GM06990 (cell line): ENCODE measurements around the gene SLC9A9.

Experiments used
- DNase-seq: peaks from one replicate; pipeline ENCODE4 v3.0.0-alpha.2; 2011; ENCODE audit not compliant: insufficient read length; ENCODE audit errors: extremely low read depth
- H3K27me3 ChIP-seq: replicated peaks from 2 replicates; pipeline ENCODE4 v1.6.0; 2011; ENCODE audit warnings: low read length; ENCODE audit not compliant: control insufficient read depth, insufficient read depth
- H3K36me3 ChIP-seq: 2 replicates; pipeline ENCODE4 v1.5.1; 2011; ENCODE audit warnings: low read length; ENCODE audit not compliant: control insufficient read depth, insufficient read depth
- H3K4me3 ChIP-seq: replicated peaks from 2 replicates; pipeline ENCODE4 v1.5.1; 2011; ENCODE audit warnings: low read depth, mild to moderate bottlenecking, control low read depth, low read length
- CTCF ChIP-seq: IDR thresholded peaks from 2 replicates; pipeline ENCODE4 v1.5.1; 2011; ENCODE audit warnings: low read length, control low read depth, mild to moderate bottlenecking, inconsistent platforms; ENCODE audit not compliant: insufficient read depth, poor library complexity, severe bottlenecking

SLC9A9 gene

GRCh38 chr3:143643905-143644304 lies 204.4 kb downstream of the SLC9A9 start:
- no peak for TF ChIP-seq CTCF

DNA sequence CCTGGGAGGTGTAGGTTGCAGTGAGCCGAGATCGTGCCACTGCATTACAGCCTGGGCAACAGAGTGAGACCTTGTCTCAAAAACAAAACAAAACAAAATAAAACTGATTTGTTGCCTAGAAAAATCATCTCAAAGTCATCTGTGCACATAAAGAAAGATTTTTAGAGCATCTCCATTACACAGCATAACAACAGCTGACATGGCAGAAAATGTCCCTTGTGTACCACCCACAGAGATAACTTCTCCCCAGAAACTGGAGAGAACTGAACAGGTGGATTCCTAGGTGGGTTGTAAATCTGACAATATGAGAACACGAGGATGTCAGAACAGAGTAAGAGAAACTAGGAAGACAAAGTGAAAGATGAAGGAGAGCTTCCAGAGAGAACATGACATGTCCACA lies 207.5 kb downstream of the SLC9A9 start:
- TF ChIP-seq CTCF, result no peak
- Histone ChIP-seq H3K36me3 (no peaks in the 10 kb centered on the region), H3K27me3 (no peaks in the 10 kb centered on the region), H3K4me3 (no peak overlapping the region)
- DNase-seq, result no peak

More at GRCh38 chr3:143643905-143644304, 204.4 kb downstream of the SLC9A9 start:
- no peak for DNase-seq
- Histone ChIP-seq H3K4me3 (no peak overlapping the region), H3K27me3 (no peaks in the 10 kb centered on the region), H3K36me3 (no peaks in the 10 kb centered on the region)

- TF ChIP-seq CTCF, result no peak
- H3K36me3 ChIP-seq, result no peaks in the 10 kb centered on the region
- no peaks in the 10 kb centered on the region for H3K27me3 ChIP-seq
- no peak overlapping the region for H3K4me3 ChIP-seq
- no peak for DNase-seq
These were observed 211.1 kb downstream of the SLC9A9 start for GRCh38 chr3:143637133-143637532.

DNA sequence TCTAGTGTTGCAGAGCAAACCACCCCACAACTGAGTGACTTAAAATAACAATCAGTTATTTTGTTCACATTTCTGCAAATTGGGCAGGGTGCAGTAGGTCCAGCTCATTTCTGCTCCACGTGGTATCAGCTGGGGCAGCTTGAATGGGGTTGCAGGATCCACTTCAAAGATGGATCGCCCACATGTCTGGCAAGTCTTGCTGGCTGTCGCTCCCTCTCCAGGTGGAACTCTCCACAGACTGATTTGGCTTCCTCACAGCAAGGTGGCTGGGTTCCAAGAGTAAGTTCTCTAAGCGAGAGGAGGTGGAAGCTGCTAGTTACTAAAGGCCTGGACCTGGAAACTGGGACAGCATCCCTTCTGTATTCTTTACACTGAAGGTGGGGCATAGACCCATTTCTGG lies 213.3 kb downstream of the SLC9A9 start:
- Histone ChIP-seq H3K4me3 (no peak overlapping the region), H3K27me3 (no peaks in the 10 kb centered on the region), H3K36me3 (no peaks in the 10 kb centered on the region)
- no peak for TF ChIP-seq CTCF
- DNase-seq, result no peak

DNA sequence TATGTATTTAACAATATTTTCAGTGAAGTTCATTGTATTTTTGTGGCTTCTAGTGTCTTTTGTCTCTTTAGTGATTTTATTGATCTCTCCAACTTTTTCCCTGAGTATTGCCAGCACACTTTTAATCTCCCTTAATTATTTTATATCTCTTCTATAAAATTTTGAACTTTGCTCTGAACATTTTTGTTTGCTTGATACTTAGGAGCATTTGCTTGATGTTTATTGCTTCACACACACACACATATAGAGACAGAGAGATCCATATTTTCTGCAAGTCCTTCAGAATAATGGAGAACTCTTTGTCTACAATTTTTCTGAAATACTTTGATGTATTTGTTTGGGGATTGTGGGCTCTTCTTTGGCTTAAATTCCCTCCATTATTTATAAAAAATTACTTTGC lies 213.8 kb downstream of the SLC9A9 start:
- no peaks in the 10 kb centered on the region for H3K36me3 ChIP-seq
- no peak for TF ChIP-seq CTCF
- no peaks in the 10 kb centered on the region for H3K27me3 ChIP-seq
- H3K4me3 ChIP-seq, result no peak overlapping the region
- no peak for DNase-seq

DNA sequence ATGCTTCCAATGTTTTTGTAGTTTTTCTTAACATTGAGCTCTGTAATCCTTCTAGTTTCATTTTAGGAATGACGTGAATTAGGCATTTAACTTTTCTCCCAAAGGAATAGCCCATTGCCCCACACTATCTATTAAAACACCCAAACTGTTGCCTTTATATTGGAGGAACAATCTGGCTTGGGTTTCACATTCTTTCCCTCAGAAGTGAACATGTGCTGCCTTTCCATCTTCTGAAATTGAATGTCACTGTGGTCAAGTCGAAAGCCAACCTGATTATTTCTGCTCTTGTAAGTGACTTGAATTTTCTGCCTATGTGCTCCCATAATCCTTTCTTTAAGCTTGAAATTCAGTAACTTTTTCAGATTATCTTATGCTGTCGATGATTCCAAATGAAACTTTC lies 214.5 kb downstream of the SLC9A9 start:
- Histone ChIP-seq H3K27me3 (no peaks in the 10 kb centered on the region), H3K36me3 (no peaks in the 10 kb centered on the region), H3K4me3 (no peak overlapping the region)
- DNase-seq, result no peak
- TF ChIP-seq CTCF, result no peak
